ENCODE results near the gene USP4.
"Not testable (repeated sequence)": the region's sequence is repeated elsewhere in the genome, so short reads cannot be mapped to it uniquely, and the experiment has no call there.

USP4 gene

DNA sequence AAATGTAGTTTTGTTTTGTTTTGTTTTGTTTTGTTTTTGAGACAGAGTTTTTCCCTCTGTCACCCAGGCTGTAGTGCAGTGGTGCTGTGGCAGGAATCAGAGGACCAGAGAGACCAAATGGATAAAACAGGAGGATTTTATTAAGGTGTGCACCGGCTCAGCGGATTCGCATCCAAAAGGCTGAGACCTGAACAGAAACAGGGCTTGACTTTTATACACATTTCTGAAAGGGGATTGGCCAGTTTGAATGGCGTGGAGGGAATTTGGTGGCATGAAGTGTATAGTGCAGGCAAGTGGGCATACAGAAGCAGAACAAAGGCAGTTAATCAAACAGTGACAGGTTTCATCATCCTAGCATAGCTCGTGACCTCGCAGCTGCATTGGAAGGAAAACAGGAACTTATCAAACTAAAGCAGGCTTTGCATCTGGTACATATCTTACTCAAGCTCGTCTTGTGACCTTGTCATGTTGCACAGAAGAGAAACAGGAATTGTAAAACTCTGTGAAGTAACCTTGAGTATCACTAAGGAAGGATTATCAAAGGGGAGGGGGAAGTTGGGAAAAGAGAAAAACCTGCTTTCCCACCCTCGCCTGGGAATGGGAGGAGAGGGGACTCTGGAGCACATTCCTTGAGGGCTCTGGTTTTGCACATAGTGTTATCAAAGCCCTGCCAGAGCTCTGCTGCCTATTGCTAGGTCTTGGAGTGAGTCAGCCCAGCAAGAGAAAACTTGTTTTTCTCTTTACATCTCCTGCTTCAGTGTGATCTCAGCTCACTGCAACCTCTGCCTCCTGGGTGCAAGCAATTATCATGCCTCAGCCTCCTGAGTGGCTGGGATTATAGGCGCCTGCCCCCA lies 101.4 kb downstream of the USP4 start:
- DNase-seq (ENCODE audit: extremely low read depth, insufficient read length), result peak; percentile 44
- Histone ChIP-seq H3K4me3 (replicated peaks; ENCODE audit: low read depth, low read length) (no peak overlapping the region), H3K36me3 (ENCODE audit: control insufficient read depth, insufficient read depth, low read length) (no peaks in the 10 kb centered on the region)

DNA sequence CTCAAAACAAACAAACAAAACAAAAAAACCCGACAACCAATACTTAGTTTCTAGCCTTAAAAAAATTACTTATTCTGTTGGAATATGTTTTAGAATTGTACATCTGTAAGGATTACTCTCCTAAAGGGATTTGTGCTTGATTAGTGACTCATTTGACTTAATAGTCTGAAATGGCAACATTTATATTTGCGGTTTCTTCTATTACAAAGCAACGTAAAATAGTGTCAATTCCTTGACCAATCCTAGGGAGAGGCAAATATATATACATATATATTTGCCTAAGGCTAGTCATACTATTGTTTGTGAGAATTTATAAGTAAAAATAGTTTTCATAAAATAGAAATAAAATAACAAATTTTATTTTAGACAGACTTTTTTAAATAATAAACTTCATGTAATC lies 102.5 kb downstream of the USP4 start:
- Histone ChIP-seq H3K4me3 (replicated peaks; ENCODE audit: low read depth, low read length) (no peak overlapping the region), H3K27me3 (replicated peaks; ENCODE audit: control insufficient read depth, insufficient read depth, low read length) (no peaks in the 10 kb centered on the region), H3K36me3 (ENCODE audit: control insufficient read depth, insufficient read depth, low read length) (no peaks in the 10 kb centered on the region)
- DNase-seq (ENCODE audit: extremely low read depth, insufficient read length), result no peak
- TF ChIP-seq, protein P1, sequence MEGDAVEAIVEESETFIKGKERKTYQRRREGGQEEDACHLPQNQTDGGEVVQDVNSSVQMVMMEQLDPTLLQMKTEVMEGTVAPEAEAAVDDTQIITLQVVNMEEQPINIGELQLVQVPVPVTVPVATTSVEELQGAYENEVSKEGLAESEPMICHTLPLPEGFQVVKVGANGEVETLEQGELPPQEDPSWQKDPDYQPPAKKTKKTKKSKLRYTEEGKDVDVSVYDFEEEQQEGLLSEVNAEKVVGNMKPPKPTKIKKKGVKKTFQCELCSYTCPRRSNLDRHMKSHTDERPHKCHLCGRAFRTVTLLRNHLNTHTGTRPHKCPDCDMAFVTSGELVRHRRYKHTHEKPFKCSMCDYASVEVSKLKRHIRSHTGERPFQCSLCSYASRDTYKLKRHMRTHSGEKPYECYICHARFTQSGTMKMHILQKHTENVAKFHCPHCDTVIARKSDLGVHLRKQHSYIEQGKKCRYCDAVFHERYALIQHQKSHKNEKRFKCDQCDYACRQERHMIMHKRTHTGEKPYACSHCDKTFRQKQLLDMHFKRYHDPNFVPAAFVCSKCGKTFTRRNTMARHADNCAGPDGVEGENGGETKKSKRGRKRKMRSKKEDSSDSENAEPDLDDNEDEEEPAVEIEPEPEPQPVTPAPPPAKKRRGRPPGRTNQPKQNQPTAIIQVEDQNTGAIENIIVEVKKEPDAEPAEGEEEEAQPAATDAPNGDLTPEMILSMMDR (IDR thresholded peaks at IDR 0.05; ENCODE audit: insufficient read depth, low read length, poor library complexity, severe bottlenecking), result no peak

More for the DNA sequence above, 101.4 kb downstream of the USP4 start:
- TF ChIP-seq, protein P1 (IDR thresholded peaks at IDR 0.05; ENCODE audit: insufficient read depth, low read length, poor library complexity, severe bottlenecking), result no peak
- no peaks in the 10 kb centered on the region for H3K27me3 ChIP-seq (replicated peaks; ENCODE audit: control insufficient read depth, insufficient read depth, low read length)

DNA sequence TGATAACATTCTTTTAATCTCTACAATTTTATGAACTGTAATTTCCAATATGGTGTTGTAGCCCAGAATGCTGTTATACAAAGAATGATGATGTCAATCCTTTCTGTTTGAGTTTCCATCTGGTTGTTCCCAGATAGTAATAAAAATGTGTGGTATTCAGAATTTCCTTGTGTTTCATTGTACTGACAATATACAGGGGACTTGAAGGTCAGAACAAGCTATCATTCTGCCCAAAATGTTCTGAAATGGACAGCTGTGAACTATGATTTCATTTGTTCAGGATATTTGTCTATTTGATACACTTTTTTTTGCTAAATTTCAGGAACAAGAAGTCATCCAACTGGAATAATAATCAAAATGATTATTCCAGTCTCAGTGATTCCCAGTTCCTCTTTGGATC lies 103.6 kb downstream of the USP4 start:
- no peaks in the 10 kb centered on the region for H3K36me3 ChIP-seq (ENCODE audit: control insufficient read depth, insufficient read depth, low read length)
- H3K4me3 ChIP-seq (replicated peaks; ENCODE audit: low read depth, low read length), result no peak overlapping the region
- no peaks in the 10 kb centered on the region for H3K27me3 ChIP-seq (replicated peaks; ENCODE audit: control insufficient read depth, insufficient read depth, low read length)
- TF ChIP-seq, protein P1 (IDR thresholded peaks at IDR 0.05; ENCODE audit: insufficient read depth, low read length, poor library complexity, severe bottlenecking), result no peak
- DNase-seq (ENCODE audit: extremely low read depth, insufficient read length), result no peak

DNA sequence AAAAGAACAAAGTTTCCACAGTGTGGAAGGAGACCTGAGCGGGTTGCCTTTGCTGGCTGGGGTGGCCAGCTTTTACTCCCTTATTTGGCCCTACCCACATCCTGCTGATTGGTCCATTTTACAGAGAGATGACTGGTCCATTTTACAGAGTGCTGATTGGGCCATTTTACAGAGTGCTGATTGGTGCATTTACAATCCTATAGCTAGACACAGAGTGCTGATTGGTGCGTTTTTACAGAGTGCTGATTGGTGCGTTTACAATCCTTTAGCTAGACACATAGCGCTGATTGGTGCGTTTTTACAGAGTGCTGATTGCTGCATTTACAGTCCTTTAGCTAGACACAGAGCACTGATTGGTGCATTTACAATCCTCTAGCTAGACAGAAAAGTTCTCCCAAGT lies 111.0 kb downstream of the USP4 start:
- not testable (repeated sequence) for H3K36me3 ChIP-seq (ENCODE audit: control insufficient read depth, insufficient read depth, low read length); DNase-seq (ENCODE audit: extremely low read depth, insufficient read length); H3K27me3 ChIP-seq (replicated peaks; ENCODE audit: control insufficient read depth, insufficient read depth, low read length); H3K4me3 ChIP-seq (replicated peaks; ENCODE audit: low read depth, low read length)
